Endodermal cell (in vitro differentiated cells): ENCODE data around the gene NME2. TPM values are rescaled to one million over a fixed set of nuclear protein-coding genes. Genes with fewer than 3 reads are reported as not detected.
A peak's percentile ranks its signal among the peaks of the same experiment; 100 is the strongest.

ENCODE experiments used
- DNase-seq: peaks from one replicate; pipeline ENCODE4 v3.0.0-alpha.2; 2017
- H3K27ac ChIP-seq: 2 replicates; pipeline ENCODE4 v1.5.1; 2013; ENCODE audit warnings: mild to moderate bottlenecking, low read depth, low read length, moderate library complexity
- H3K27me3 ChIP-seq: 2 replicates; pipeline ENCODE4 v1.6.1; 2013; ENCODE audit warnings: mild to moderate bottlenecking, low read length, moderate library complexity; ENCODE audit not compliant: insufficient read depth, control insufficient read depth, poor library complexity, severe bottlenecking
- H3K36me3 ChIP-seq: 2 replicates; pipeline ENCODE4 v1.7.0; 2013; ENCODE audit warnings: mild to moderate bottlenecking, low read length, moderate library complexity; ENCODE audit not compliant: control insufficient read depth, insufficient read depth
- H3K4me1 ChIP-seq: one replicate; pipeline ENCODE4 v1.7.0; 2013; ENCODE audit warnings: low read length; ENCODE audit not compliant: control insufficient read depth, insufficient read depth
- H3K4me3 ChIP-seq: 2 replicates; pipeline ENCODE4 v1.5.1; 2013; ENCODE audit warnings: mild to moderate bottlenecking, low read length, moderate library complexity
- H3K9ac ChIP-seq: 2 replicates; pipeline ENCODE4 v1.6.1; 2013; ENCODE audit warnings: mild to moderate bottlenecking, low read length, moderate library complexity; ENCODE audit not compliant: poor library complexity, severe bottlenecking; ENCODE audit errors: extremely low read depth
- H3K9me3 ChIP-seq: 2 replicates; pipeline ENCODE4 v1.6.1; 2013; ENCODE audit warnings: mild to moderate bottlenecking, low read length, moderate library complexity; ENCODE audit not compliant: control insufficient read depth
- H3K27ac Mint-ChIP-seq: 2 replicates; pipeline ENCODE4 v1.8.0; 2020; ENCODE audit warnings: mixed read lengths
- H3K27me3 Mint-ChIP-seq: 2 replicates; pipeline ENCODE4 v1.8.0; 2021; ENCODE audit warnings: mild to moderate bottlenecking, mixed read lengths; ENCODE audit not compliant: insufficient read depth
- H3K36me3 Mint-ChIP-seq: 2 replicates; pipeline ENCODE4 v1.8.0; 2020; ENCODE audit warnings: low read depth, mixed read lengths
- H3K4me1 Mint-ChIP-seq: 2 replicates; pipeline ENCODE4 v1.8.0; 2020; ENCODE audit warnings: mixed read lengths
- H3K4me3 Mint-ChIP-seq: 2 replicates; pipeline ENCODE4 v1.8.0; 2020; ENCODE audit warnings: mild to moderate bottlenecking, moderate library complexity, mixed read lengths
- H3K9me3 Mint-ChIP-seq: 2 replicates; pipeline ENCODE4 v1.8.0; 2020; ENCODE audit warnings: mild to moderate bottlenecking, mixed read lengths
- CTCF ChIP-seq: fragments of 200-600 bp; sonication (generic); conservative IDR thresholded peaks from 2 replicates; pipeline ENCODE4 v1.5.0; 2021; ENCODE audit warnings: antibody characterized with exemption, mild to moderate bottlenecking
- WGBS, 2 experiments: methylation state at CpG; one replicate each; pipeline versions ENCODE4 v1.1.5 to v1.1.7; 2013; ENCODE audit warnings: missing lambda C conversion rate in 2 of 2, mixed read lengths in 1 of 2; ENCODE audit not compliant: insufficient coverage in 1 of 2, insufficient read length in 1 of 2; 5-methylcytosine and 5-hydroxymethylcytosine counted together
- total RNA-seq, 2 donors: library from RNA; stranded (reverse); fragmentation: NEBNext Ultra II Directional in 1 of 2; extraction: Animal tissue kit (Norgen Biotek cat#: 25700) in 1 of 2; gene quantifications; 2 replicates in 1 of 2; 3 replicates in 1 of 2; pipeline ENCODE4 v1.2.1, GENCODE V29; 2021

Gene NME2
- total RNA-seq, 2 donors from 2014 or later = 560 to 707 TPM

DNA sequence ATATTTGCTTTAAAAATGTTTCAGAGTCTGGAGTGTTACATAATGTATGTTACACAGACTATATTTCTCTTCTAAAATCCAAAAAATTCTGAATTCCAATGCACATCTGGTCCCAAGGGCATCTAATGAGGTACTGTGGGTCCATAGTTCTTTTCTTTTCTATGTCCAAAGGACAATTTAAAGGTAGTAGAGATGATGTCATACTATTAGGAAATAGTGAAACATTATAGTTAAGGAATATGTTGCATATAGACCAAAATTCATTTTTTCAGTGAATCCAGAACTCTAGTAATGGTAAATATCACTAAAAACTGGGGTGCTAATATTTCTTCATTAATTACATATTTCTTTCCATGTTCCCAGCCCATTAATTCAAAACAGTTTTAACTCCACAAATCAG lies 23.0 kb downstream of the NME2 start:
- H3K27ac Mint-ChIP-seq = no peak overlapping the region
- Histone ChIP-seq H3K9me3 (no peaks in the 10 kb centered on the region), H3K27me3 (no peaks in the 10 kb centered on the region), H3K9ac (no peak overlapping the region), H3K36me3 (peaks cover 78% of the 10 kb centered on the region), H3K4me3 (no peak overlapping the region), H3K27ac (no peak overlapping the region), H3K4me1 (no peaks in the 10 kb centered on the region)
- no peaks in the 10 kb centered on the region for H3K27me3 Mint-ChIP-seq
- H3K36me3 Mint-ChIP-seq = peaks cover 72% of the 10 kb centered on the region
- H3K4me3 Mint-ChIP-seq = no peak overlapping the region
- DNase-seq = no peak
- H3K9me3 Mint-ChIP-seq = no peaks in the 10 kb centered on the region
- no peaks in the 10 kb centered on the region for H3K4me1 Mint-ChIP-seq
- TF ChIP-seq CTCF = no peak

DNA sequence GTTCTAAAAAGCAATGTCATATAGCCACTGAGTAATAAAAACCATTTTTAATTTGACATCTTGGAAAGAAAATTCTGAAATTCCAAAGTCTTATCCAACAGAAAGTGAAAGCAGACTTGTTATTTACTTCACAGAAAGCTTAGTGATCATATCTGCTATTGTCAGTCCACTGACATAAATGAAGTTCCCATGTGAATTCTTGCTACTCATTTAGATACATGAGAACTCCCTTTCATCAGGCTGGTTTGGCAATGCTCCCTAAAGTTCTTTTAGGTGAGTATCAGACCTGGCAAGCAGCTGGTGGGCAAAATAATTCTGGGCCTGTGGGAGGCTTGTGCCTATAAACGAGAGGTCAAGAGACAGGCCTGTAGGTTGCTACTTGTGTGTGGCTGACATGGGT lies 23.4 kb downstream of the NME2 start:
- H3K27ac ChIP-seq = no peak overlapping the region
- Mint-ChIP-seq H3K27ac (peak overlapping the region; percentile 62), H3K9me3 (no peaks in the 10 kb centered on the region), H3K4me3 (no peak overlapping the region), H3K4me1 (no peaks in the 10 kb centered on the region), H3K36me3 (peaks cover 70% of the 10 kb centered on the region), H3K27me3 (no peaks in the 10 kb centered on the region)
- no peak overlapping the region for H3K9ac ChIP-seq
- DNase-seq = no peak
- no peaks in the 10 kb centered on the region for H3K27me3 ChIP-seq
- no peaks in the 10 kb centered on the region for H3K4me1 ChIP-seq
- no peak for TF ChIP-seq CTCF
- 72 to 100% methylated on average over 1 of the region's 1 CpG for whole genome bisulfite sequencing, 2 experiments
- no peaks in the 10 kb centered on the region for H3K9me3 ChIP-seq
- peaks cover 78% of the 10 kb centered on the region for H3K36me3 ChIP-seq
- no peak overlapping the region for H3K4me3 ChIP-seq

DNA sequence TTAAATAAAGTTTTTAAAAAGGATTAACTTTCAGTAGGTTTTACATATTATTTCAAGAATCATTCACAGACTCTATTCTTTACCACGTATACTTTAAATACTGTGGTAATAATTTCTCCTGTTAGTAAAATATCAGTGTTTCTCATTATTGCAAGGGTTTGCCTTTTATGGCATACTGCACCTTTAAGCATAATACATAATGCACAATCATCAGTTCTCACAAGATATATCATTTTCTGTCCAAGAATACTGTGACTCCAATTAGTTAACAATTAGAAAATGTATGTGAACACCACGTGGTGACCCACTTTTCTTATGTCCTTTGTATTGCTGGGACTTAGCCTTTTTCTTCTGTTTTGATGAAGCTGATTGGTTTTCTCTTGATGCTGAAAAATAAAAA lies 25.7 kb downstream of the NME2 start:
- Mint-ChIP-seq H3K4me3 (no peak overlapping the region), H3K4me1 (no peaks in the 10 kb centered on the region), H3K36me3 (peaks cover 62% of the 10 kb centered on the region), H3K27me3 (no peaks in the 10 kb centered on the region), H3K9me3 (no peaks in the 10 kb centered on the region), H3K27ac (no peak overlapping the region)
- Histone ChIP-seq H3K27ac (no peak overlapping the region), H3K9me3 (no peaks in the 10 kb centered on the region), H3K9ac (no peak overlapping the region), H3K27me3 (no peaks in the 10 kb centered on the region), H3K36me3 (peaks cover 71% of the 10 kb centered on the region), H3K4me3 (no peak overlapping the region), H3K4me1 (no peaks in the 10 kb centered on the region)
- DNase-seq = no peak
- TF ChIP-seq CTCF = no peak
- WGBS, 2 experiments = 88 to 96% methylated on average over 1 of the region's 2 CpGs
